DMS 273 (cell line): ENCODE results near the gene SERPINA4.
"Not testable (repeated sequence)": the region's sequence is repeated elsewhere in the genome, so short reads cannot be mapped to it uniquely, and the experiment has no call there.

ENCODE experiments used
- DNase-seq: peaks from one replicate; lab custom pipeline; 2025; ENCODE audit not compliant: unreplicated experiment; lab: John Stamatoyannopoulos, UW

SERPINA4 gene

DNA sequence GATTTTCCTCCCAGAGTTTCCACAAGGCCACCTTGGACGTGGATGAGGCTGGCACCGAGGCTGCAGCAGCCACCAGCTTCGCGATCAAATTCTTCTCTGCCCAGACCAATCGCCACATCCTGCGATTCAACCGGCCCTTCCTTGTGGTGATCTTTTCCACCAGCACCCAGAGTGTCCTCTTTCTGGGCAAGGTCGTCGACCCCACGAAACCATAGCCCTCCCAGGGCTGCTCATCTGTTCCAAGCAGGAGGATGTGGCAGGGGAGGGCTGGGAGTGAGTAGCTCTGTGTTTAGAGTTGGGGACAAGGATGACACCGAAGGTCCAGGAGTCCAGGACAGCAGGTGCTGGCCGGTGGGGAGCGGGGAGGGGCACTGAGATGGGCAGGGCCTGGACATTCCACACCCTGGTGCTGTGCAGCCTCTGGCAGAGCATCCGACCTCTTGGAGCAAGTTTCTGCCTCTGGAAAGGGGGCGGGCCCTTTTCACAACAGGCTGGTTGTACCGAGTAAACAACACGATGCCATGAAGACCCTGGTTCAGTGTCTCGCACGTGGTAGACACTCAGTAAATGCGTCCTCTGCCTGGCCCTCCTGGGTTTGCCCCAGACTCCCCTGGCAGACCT, 8.2 kb downstream of the SERPINA4 start:
- DNase-seq: no peak

- DNase-seq: no peak
These were observed 8.8 kb downstream of the SERPINA4 start for GRCh38 chr14:94570002-94570400.

GRCh38 chr14:94570440-94570839, 9.2 kb downstream of the SERPINA4 start:
- DNase-seq: no peak

- DNase-seq: no peak
These were observed 10.2 kb downstream of the SERPINA4 start for GRCh38 chr14:94571395-94571794.

DNA sequence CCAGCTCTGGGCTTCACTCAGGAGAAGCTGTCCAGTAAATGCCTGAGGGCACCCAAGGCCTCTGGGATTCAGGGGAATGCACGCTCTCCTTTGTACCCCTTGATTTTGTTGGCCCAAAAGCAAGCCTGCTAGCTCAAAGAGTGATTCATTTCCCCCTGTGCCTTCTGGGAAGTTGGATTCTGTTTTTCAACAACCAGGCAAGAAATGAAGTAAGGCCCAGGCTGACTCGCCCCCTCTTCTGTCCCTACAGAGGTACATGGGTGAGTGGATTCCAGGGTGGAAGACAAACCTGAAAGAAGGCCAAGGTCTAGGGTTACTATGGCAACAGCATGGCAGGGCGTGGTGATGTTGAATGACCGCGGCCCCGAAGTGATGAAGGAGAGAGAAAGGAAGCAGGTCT, 10.7 kb downstream of the SERPINA4 start:
- no peak for DNase-seq

DNA sequence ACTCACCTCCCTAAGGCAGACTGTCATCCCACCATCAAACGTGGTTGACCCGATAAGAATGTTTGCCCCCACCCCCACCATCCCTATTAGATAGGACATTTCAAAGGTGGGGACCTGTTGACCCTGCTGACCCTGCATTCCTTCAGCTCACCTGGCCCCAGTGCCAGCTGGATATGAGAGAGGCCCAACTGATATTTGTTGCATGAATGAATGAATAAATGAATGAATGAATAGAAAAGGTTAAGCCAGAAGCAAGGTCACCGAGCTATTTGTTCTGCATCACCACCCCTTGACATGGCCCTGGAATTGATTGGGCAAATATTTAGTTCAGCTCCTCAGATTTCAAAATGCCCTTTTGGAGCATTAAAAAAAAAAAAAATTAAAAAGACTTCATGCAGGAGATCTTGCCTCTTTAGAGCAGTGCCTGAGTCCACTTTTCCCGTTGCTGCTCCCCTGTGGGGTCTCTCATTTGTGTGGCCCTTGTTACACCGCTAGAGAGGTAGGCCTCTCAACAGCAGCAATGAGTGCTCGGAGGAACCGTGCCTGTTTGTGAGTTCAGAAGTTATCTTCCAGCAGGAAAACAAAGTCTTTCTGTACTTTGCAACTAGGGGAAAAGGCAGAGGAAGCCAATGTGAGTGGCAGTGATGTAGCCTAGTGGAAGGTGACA, 11.5 kb downstream of the SERPINA4 start:
- no peak for DNase-seq

DNA sequence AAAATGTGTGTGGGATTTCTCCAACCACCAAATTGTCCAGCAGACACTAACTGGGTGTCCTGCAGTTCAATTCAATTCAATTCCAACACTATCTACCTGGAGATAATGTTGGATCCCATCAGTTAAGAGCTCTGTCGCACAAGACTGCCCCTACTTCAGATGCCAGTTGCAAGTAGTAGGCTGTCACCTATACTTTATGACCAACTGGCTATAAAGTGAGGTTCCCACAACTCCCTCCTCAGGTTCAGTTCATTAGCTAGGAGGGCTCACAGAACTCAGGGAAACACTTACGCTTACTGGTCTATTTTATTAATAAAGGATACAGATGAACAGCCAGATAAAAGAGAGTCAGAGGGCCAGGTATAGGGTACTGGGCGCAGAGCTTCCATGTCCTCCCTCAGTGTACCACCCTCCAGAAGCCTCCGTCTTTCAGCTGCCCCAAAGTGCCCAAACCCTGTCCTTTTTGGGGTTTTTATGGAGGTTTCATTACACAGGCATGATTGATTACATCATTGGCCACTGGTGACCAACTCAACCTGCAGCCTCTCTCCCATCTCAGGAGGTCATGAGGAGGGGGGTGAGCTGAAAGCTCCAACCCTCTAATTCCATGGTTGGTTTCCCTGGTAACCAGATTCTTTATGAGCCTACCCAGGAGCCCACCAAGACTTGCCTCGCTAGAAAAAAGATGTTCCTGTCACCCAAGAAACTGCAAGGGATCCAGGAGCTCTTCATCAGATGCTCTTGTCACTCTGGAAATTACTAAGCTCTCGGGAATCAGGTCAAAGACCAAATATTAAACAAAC, 12.4 kb downstream of the SERPINA4 start:
- no peak for DNase-seq

DNA sequence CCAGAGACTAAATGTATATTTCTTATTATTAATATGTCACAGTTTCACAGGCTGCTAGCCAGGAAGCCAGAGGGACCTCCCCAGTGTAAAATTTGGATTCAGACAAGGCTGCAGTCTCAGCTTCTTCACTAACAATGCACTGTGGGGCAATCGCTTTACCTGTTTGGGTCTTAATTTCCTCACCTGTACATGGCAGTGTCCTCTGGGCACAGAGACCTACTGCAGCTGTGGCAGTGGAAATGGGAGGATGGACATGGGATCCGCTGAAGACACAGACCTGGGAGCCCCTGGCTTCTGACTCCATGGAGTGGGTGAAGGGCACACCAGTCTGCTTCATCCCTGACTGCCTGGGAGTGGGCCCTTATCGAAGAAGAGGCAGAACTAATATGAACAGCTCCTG, 13.1 kb downstream of the SERPINA4 start:
- DNase-seq: no peak

DNA sequence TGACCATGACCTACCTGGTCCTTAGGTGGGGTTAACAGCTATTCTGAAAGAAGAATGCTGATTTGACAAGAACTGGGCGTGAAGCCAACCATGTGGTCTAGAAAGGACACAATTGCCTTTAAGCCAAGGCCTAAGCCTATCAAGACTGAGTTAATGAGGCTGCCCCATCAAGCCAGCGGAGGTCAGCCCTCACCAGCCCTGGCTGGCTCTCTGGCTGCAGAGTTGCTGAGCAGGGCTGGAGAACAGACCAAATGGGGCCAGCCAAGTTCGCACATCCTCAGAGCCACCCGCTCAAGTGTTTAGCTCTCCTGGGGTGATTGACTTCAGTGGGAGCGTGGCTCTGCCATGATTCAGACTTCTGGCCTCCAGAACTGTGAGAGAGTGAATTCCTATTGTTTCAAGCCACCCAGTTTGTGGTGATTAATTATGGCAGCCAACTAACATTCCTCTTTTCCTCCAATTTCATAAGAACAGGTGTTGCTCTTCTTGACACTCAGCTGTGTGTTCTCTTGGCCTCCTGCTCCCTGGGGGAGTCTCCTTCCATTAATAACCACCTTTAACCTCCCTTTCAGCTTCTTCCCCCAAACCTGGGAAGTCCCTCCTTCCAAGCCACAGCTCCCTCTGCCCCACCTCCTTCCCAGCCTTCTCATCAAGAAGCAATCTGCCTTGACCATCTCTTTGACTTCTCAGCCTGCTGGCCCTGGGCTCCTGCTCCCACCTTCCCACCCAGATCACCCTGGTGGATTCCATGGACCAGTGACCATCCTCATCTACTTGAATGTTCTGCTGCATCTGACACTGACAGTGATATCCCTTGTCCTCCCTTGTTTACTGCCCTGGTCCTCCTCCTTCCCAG, 14.7 kb downstream of the SERPINA4 start:
- DNase-seq: peak; percentile 3

DNA sequence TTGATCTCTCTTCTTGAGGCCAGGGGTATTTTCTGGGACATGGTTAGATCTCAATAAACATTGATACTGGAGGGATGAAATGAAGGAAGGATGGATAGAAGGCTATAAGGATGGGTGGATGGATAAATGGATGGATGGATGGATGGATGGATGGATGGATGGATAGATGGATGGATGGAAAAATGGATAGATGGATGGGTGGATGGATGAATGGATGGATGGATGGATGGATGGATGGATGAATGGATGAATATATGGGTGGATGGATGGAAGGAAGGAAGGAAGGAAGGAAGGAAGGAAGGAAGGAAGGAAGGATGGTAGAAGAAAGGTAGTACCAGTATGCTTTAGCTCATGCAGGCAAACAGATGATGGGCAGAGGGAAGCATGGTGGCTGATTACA, 16.2 kb downstream of the SERPINA4 start:
- not testable (repeated sequence) for DNase-seq

DNA sequence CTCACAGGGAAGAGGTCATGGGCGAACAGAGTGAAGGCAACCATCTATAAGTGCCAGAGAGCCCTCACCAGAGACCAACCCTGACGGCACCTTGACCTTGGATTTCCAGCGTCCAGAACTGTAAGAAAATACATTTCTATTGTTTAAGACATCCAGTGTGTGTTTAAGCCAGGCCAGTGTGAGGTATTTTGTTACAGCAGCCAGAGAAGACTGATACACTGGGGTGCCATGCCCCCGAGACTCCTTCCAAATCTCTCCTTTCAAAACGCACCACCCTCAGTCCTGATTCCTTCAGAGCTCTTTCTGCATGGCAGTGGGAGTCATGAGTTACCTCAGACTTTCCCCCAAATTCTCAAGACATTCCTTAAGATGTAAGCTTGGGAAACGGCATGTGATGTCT, 17.5 kb downstream of the SERPINA4 start:
- no peak for DNase-seq

DNA sequence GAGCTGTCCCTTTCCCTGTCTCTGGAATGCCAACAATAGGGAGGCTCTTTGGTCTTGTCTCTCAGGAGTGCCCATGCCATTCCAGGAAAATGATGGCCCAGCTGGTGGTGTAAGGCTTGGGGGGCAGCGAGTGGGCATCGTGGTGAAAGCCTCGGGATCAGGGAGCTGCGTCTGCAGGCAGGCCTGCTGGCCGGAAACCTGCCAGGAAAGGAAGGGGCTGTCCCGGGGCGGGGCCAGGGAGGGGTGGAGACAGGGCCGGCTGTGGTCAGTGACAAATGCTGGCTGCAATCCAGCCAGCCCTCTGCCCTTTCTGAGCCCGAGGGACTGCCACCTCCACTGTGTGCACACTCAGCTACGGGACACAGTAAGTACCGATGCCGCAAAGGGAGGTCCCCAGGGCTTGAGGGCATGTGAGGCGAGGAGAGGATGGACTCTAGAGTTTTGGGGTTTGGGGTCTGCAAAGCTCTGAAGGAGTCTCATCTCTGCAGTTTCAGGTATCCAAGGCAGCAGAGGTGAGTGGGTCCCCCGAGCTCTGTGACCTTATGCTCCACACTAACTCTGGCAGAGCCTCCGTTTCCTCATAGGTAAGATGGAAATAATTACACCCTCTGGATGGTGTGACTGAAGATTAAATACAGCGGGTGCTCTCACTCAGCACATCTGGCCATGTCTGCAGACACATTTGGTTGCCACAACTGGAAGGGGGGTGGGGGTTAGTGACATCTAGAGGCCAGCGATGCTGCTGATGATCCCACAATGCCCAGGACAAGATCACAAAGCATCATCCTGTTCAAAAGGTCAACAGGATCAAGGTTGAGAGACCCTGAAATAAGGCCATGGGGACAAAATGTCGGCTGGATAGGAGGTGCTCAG, 20.1 kb downstream of the SERPINA4 start, which contains the start of gene SERPINA5:
TSS of gene SERPINA5 (plus strand) at position 300 of the 873 bp plus-strand sequence. CDS start 5,937 bp downstream, outside the sequence.
- DNase-seq: no peak

DNA sequence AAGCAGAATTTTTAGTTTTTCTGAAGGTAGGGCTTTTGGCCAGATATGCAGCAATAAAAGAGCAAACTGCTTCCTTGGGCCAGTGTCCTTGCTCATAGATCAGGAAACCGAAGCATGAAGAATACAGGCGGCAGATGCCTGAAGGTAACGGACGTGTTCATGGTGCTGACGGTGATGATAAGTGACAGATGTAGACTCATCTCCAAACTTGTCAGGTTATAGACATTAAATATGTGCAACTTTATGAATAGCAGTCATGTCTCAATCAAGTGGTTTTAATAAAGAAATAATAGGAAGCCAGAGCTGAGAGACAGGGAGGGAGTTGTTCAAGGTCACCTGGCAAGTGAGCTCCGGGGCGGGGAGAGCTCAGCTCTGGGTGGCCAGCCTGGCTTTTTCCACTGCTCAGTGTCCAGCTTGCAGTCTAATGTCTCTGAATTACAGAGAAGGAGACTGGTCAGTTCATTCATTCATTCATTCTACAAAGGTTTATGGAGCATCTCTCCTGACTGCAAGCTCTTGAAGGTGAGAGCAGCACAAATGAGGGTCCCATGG, 21.0 kb downstream of the SERPINA4 start:
- DNase-seq: no peak

- DNase-seq: no peak
These were observed 21.6 kb downstream of the SERPINA4 start for GRCh38 chr14:94582851-94583250.

DNA sequence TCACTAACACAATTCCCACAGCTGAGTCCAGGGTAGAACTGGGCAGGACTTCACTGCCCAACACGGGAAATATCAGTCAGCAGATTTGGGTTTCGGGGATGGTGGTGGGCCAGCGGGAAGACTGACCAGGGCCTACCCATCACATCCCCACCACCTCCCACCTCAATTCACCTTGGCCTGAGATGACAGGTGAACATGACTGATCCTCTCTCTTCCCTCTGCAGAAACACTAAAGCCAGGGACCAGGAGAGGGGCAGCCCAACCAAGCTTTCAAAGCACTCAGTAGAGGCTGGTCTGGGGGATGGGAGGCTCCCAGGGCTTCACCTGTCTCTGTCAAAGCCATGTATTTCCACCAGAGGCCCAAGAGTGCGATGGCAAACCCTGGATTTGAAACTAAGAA, 22.3 kb downstream of the SERPINA4 start:
- DNase-seq: no peak

GRCh38 chr14:94584591-94585280, 23.5 kb downstream of the SERPINA4 start:
- DNase-seq: no peak

DNA sequence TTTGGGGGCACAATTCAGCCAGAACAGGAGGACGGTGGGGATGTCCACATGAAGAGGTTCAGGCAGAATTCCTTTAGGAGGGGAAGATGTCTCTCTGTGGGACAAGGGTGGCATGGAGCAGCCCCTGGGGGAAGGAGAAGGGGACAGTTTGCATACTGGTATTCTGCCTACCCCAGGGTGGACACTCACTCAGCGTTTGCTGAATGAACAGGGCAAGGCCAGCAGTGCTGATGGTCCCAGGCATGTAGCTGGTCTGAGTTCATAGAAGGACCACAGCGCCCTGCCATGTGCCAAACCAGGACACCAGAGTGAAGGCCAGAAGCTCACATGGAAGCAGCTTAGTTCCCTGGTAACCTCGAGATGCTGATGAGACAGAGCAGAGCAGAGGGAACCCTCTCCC, 25.4 kb downstream of the SERPINA4 start:
- no peak for DNase-seq

- DNase-seq: no peak
These were observed 27.1 kb downstream of the SERPINA4 start for GRCh38 chr14:94588311-94588710.

GRCh38 chr14:94591073-94591472, 29.8 kb downstream of the SERPINA4 start:
- DNase-seq: no peak
